CD4-positive, alpha-beta T cell treated with Interleukin-15 for 1 hour (primary cell): ENCODE results near the gene MEPE.
A peak's percentile ranks its signal among the peaks of the same experiment; 100 is the strongest.
"Not testable (repeated sequence)": the region's sequence is repeated elsewhere in the genome, so short reads cannot be mapped to it uniquely, and the experiment has no call there.

Experiments used
- DNase-seq: peaks from one replicate; pipeline ENCODE4 v3.0.0-alpha.2; 2020

MEPE gene

DNA sequence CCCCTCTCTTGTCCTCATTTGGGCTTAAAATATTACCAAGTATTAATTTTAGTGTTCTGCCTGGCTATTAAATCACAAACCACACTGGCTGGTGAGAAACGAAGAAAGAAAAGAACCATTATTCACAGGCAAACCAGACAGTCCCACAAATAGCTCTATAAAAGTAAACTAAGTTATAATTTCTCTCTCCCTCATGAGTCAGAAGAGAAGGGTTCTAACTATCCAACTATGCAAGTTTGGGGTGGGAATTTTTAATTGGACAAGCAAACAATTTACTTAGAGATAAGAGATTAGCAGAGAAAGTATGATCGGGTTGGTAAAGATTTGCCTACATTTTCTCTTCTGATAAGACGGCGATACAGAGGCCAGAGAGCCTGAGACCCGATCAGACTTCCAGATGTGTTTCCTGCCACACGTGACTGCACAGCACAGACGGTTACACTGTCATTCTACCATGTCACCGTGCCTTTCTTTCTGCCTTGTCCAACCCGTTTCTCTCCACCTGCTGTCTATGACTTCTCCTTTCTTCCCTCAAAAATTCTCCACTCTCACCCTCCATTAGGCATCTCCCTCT is 52.3 kb downstream of the MEPE start:
- DNase-seq = no peak

DNA sequence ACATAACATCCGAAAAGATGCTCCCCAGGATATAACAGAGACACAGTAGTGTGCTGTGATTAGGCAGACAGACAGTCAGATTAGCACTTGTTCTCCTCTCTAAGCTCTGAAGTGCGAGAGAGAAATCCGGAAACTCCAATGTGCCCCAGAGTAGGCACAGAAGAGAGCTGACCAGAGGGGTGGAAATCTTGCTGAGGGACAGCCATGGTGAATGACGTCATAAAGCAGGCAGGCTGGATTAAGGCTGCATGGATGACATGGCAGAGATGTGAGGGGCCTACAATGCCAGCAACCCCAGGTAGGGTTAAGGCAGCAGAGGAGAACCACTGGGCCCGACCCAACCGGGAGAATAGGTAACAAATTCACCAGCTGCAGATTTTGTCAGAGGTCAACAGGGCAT is 53.3 kb downstream of the MEPE start:
- no peak for DNase-seq

DNA sequence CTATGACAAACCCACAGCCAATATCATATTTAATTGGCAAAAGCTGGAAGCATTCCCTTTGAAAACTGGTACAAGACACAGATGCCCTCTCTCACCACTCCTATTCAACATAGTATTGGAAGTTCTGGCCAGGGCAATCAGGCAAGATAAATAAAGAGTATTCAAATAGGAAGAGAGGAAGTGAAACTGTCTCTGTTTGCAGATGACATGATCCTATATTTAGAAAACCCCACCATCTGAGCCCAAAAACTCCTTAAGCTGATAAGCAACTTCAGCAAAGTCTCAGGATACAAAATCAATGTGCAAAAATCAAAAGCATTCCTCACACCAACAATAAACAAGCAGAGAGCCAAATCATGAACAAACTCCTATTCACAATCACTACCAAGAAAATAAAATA is 58.0 kb downstream of the MEPE start:
- not testable (repeated sequence) for DNase-seq

DNA sequence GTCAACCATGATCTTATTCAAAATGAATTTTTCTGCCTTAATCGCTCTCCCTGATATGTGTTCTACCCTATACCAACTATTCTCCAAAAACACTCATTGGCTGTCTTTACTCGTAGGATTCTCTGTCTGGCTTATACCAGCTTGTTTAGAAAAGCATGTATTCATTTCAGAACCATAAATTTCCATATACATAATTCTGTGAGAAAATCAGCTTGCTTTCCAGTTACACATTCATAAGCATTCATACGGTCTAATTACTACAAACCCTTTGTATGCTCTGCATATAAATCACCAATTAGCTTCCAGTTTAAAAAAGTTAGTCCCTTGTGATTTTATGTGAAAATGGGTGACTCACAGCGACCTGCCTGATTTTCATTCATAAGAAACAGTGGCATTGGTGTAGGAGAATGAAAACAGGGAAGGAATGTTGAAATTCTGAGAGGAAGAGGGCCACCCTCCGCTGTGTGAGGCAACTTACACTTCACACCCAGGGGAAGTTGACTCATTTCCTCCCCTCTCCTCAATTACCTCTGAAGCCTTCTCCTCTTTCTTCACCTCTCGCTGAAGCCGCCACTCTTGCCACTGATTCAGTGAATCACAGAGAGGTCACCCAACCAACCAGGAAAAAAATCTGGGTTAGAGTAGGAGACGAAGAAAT is 63.3 kb downstream of the MEPE start:
- peak; percentile 60 for DNase-seq
